ENCODE measurements around the gene SLF2.

SLF2 gene

GRCh38 chr10:101000915-101001658 is 88.3 kb downstream of the SLF2 start:
- DNase-seq, result no peak

- DNase-seq, result no peak
These were observed 88.9 kb downstream of the SLF2 start for GRCh38 chr10:101001659-101002035.

DNA sequence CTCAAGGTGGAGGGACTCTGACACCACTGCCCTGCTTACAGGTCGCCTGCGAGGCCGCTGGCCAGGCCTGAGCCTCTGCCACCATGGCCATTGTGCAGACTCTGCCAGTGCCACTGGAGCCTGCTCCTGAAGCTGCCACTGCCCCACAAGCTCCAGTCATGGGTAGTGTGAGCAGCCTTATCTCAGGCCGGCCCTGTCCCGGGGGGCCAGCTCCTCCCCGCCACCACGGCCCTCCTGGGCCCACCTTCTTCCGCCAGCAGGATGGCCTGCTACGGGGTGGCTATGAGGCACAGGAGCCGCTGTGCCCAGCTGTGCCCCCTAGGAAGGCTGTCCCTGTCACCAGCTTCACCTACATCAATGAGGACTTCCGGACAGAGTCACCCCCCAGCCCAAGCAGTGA is 89.7 kb downstream of the SLF2 start:
- no peak for DNase-seq

DNA sequence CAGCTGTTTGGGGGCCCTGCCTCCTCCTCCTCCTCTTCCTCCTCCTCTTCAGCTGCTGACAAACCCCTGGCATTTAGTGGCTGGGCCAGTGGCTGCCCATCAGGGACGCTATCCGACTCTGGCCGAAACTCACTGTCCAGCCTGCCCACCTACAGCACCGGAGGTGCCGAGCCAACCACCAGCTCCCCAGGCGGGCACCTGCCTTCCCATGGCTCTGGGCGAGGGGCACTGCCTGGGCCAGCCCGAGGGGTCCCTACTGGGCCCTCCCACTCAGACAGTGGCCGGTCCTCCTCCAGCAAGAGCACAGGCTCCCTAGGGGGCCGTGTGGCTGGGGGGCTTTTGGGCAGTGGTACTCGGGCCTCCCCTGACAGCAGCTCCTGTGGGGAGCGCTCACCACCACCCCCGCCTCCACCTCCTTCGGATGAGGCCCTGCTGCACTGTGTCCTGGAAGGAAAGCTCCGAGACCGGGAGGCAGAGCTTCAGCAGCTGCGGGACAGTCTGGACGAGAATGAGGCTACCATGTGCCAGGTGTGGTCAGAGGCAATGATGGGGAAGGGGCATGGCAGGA is 91.0 kb downstream of the SLF2 start:
- DNase-seq, result no peak

DNA sequence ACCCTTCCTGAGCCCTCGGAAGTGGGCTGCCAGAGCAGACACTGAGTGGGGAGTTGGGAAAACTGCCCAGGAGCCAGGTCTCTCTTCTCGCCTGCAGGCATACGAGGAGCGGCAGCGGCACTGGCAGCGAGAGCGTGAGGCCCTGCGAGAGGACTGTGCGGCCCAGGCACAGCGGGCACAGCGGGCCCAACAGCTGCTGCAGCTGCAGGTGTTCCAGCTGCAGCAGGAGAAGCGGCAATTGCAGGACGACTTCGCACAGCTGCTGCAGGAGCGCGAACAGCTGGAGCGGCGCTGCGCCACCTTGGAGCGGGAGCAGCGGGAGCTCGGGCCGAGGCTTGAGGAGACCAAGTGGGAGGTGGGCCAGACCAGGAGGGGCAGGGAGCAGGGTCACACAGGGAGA is 92.6 kb downstream of the SLF2 start:
- no peak for DNase-seq

DNA sequence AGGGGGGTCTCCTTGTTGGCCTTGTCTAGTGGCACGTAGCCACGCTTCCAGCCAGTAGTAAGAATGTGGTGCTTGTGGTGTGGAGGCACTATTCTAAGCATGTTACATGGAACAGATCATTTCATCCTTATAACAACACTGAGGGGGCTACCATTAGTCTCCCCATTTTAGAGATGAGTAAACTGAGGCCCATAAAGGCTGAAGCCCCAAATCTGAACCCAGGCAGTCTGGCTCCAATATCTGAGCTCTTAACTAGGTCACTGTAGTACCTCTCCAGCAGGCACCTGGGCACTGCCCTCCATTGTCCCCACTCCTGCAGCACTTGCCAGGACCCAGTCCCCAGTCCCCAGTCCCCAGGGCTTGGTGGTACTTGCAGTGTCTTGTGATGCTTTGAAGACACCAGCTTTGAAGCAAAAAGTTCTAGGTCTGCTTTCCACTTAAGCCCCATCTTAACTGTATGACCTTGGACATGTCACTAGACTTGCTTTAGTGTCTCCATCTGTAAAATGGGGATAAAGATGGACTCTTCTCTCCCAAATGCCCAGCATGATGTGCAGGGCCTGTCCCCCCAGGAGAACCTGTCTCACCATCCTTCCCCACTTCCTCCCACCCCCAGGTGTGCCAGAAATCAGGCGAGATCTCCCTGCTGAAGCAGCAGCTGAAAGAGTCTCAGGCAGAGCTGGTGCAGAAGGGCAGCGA is 93.3 kb downstream of the SLF2 start:
- no peak for DNase-seq

DNA sequence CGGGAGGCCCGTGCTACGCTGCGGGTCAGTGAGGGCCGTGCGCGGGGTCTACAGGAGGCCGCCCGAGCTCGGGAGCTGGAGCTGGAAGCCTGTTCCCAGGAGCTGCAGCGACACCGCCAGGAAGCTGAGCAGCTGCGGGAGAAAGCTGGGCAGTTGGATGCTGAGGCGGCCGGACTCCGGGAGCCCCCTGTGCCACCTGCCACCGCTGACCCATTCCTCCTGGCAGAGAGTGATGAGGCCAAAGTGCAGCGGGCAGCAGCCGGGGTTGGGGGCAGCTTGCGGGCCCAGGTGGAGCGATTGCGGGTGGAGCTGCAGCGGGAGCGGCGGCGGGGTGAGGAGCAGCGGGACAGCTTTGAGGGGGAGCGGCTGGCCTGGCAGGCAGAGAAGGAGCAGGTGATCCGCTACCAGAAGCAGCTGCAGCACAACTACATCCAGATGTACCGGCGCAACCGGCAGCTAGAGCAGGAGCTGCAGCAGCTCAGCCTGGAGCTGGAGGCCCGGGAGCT is 93.9 kb downstream of the SLF2 start:
- no peak for DNase-seq

DNA sequence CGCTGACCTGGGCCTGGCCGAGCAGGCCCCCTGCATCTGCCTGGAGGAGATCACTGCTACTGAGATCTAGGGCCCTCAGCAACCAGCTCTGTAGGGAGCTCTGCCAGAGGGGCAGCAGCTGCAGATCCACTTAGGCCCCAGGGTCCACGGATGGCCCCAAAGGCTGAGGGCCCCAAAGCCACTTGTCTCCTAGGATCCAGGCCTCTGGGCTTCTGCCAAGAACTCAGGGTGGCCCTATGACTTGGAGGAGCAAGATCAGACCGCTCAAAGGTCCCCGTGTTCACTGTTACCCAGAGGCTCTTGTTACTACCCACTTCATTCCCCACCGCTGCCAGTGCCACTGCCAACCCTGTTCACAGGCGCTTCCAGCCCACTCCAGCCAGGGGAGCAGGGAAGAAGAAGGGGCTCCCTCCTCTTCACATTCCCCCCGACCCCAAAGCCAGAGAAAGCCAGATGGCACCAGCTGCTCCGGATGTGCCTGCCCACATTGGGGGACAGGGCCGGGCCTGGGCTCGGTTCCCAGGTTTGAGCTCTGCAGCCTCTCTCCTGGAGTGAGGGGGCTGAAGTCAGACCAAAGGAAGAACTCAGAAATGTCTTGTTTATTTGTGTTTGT is 94.4 kb downstream of the SLF2 start:
- no peak for DNase-seq

GRCh38 chr10:101007915-101008822 is 95.4 kb downstream of the SLF2 start:
- DNase-seq, result no peak

DNA sequence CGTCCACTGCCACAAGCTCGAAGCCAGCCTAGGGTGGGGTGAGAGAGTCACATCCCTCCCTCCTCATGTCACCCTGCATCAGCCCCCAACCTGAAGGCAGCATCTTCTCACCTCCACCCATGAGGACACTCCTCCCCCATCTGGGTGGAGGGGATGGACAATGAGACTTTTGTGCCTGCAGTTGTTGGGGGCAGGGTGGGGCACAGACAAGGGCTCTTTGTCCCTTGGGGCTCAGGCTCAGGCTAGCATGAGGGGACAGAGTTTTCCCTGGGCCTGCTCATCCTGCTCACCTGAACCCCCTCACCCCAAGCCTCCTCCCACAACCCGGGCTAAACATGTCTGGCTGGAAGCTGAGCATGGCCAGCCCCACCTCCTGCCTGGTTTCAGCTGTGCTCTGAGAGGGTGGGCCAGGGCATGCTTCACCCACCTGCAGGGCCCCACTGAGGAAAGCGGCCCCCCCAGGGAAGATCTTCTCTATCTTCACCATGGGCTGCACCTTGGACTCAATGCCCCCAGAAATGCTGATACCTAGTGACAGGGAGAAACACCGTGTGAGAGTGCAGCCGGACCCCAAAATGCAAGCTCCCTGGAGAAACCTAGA is 96.2 kb downstream of the SLF2 start:
- no peak for DNase-seq

GRCh38 chr10:101010329-101010728 is 97.6 kb downstream of the SLF2 start:
- no peak for DNase-seq

- DNase-seq, result no peak
These were observed 99.0 kb downstream of the SLF2 start for GRCh38 chr10:101011517-101012423.

DNA sequence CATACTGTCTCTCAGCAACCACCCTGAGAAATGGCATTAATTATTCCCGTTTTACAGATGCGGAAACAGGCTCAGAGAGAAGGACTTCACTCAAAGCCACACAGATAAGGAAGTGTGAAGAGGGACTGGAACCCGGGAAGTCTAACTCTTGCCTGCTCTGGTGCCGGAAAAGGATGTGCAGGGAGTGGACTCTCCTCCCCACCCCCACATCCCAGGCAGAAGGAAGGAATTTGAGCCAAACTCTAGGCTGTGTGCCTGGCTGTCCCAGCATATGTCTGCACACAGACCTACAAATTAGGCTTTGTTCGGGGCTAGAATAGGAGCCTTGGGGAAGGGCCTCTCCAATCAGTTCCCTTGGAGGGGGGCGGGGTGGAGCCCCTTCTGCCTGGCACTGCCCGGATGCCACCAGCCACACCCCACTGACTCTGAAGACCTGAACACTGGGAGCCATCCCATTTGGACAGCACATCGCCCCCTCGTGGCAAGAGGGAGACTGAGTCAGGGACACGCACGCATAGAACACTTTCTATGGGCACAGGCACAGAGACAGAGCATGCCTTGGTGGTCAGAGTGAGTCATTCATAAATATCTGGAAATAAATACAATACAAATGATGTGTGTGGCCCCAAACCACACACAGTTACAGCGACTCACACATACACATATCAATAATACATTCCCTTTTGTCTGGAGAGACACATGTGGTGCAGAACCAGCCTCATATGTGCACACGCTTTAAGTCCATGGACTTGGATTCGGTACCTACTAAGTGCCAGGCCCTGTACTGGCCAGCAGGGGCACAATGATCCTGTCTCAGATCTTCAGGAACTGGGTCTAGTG is 100.0 kb downstream of the SLF2 start:
- DNase-seq, result peak; percentile 69

- no peak for DNase-seq
These were observed 100.6 kb downstream of the SLF2 start for GRCh38 chr10:101013365-101013825.

- DNase-seq, result peak; percentile 77
These were observed 101.6 kb downstream of the SLF2 start for GRCh38 chr10:101014230-101014884.

All from T-helper 9 cell (primary cell).